ENCODE results near the gene PRKCH. TPM values are rescaled to one million over a fixed set of nuclear protein-coding genes. Genes with fewer than 3 reads are reported as not detected.

PRKCH gene
- total RNA-seq, 1 experiment from 2014 or later: 18.3 TPM

GRCh38 chr14:61288228-61288627, 33.2 kb upstream of the PRKCH start:
- H3K27me3 ChIP-seq (replicated peaks; ENCODE audit: control insufficient read depth, insufficient read depth, low read length): no peaks in the 10 kb centered on the region
- CTCF ChIA-PET: no interaction called here
- no peaks in the 10 kb centered on the region for H3K27me3 Mint-ChIP-seq (ENCODE audit: insufficient read depth, unreplicated experiment)
- H3K36me3 ChIP-seq (ENCODE audit: control insufficient read depth, insufficient read depth, low read length): no peaks in the 10 kb centered on the region
- TF ChIP-seq CTCF (IDR thresholded peaks at IDR 0.05; ENCODE audit: insufficient read depth in 1 of 2, low read depth in 1 of 2, low read length in 1 of 2, severe bottlenecking in 1 of 2, unreplicated experiment in 1 of 2): no peak
- H3K4me1 Mint-ChIP-seq (ENCODE audit: low read depth, unreplicated experiment): peaks cover 6% of the 10 kb centered on the region
- intact Hi-C loops (cut with micrococcal nuclease; ENCODE audit: unreplicated experiment): no loop called here
- no peak overlapping the region for H3K27ac Mint-ChIP-seq (ENCODE audit: unreplicated experiment)
- peaks cover 15% of the 10 kb centered on the region; the same call in 1 of the 2 replicates for H3K4me1 ChIP-seq
- H3K9me3 Mint-ChIP-seq (ENCODE audit: unreplicated experiment): no peaks in the 10 kb centered on the region
- H3K4me3 Mint-ChIP-seq (ENCODE audit: unreplicated experiment): no peak overlapping the region
- POLR2A ChIA-PET: no interaction called here
- H3K4me3 ChIP-seq (ENCODE audit: low read depth, low read length): no peak overlapping the region
- no peak for DNase-seq
- BruUV-seq (replicated peaks): no TSS peak
- no peaks in the 10 kb centered on the region for H3K9me3 ChIP-seq
- H3K36me3 Mint-ChIP-seq (ENCODE audit: insufficient read depth, unreplicated experiment): no peaks in the 10 kb centered on the region

GRCh38 chr14:61288720-61289119, 32.7 kb upstream of the PRKCH start:
- H3K9me3 ChIP-seq: no peaks in the 10 kb centered on the region
- intact Hi-C loops (cut with micrococcal nuclease; ENCODE audit: unreplicated experiment): no loop called here
- no peak overlapping the region for H3K27ac Mint-ChIP-seq (ENCODE audit: unreplicated experiment)
- no peaks in the 10 kb centered on the region for H3K27me3 Mint-ChIP-seq (ENCODE audit: insufficient read depth, unreplicated experiment)
- ChIA-PET CTCF (no interaction called here), POLR2A (no interaction called here)
- H3K36me3 ChIP-seq (ENCODE audit: control insufficient read depth, insufficient read depth, low read length): no peaks in the 10 kb centered on the region
- peaks cover 15% of the 10 kb centered on the region; the same call in 1 of the 2 replicates for H3K4me1 ChIP-seq
- no peaks in the 10 kb centered on the region for H3K27me3 ChIP-seq (replicated peaks; ENCODE audit: control insufficient read depth, insufficient read depth, low read length)
- BruUV-seq (replicated peaks): no TSS peak
- TF ChIP-seq CTCF (IDR thresholded peaks at IDR 0.05; ENCODE audit: insufficient read depth in 1 of 2, low read depth in 1 of 2, low read length in 1 of 2, severe bottlenecking in 1 of 2, unreplicated experiment in 1 of 2): no peak
- no peak overlapping the region for H3K4me3 ChIP-seq (ENCODE audit: low read depth, low read length)
- no peak overlapping the region for H3K4me3 Mint-ChIP-seq (ENCODE audit: unreplicated experiment)
- peaks cover 6% of the 10 kb centered on the region for H3K4me1 Mint-ChIP-seq (ENCODE audit: low read depth, unreplicated experiment)
- H3K9me3 Mint-ChIP-seq (ENCODE audit: unreplicated experiment): no peaks in the 10 kb centered on the region
- H3K36me3 Mint-ChIP-seq (ENCODE audit: insufficient read depth, unreplicated experiment): no peaks in the 10 kb centered on the region
- DNase-seq: no peak

- no peak for DNase-seq
- CTCF ChIA-PET: no interaction called here
Measured at GRCh38 chr14:61290701-61291100, 30.7 kb upstream of the PRKCH start.

More at GRCh38 chr14:61290701-61291100, 30.7 kb upstream of the PRKCH start:
- Mint-ChIP-seq H3K27ac (ENCODE audit: unreplicated experiment) (no peak overlapping the region), H3K4me1 (ENCODE audit: low read depth, unreplicated experiment) (peaks cover 1% of the 10 kb centered on the region), H3K4me3 (ENCODE audit: unreplicated experiment) (no peak overlapping the region), H3K36me3 (ENCODE audit: insufficient read depth, unreplicated experiment) (no peaks in the 10 kb centered on the region), H3K27me3 (ENCODE audit: insufficient read depth, unreplicated experiment) (no peaks in the 10 kb centered on the region), H3K9me3 (ENCODE audit: unreplicated experiment) (no peaks in the 10 kb centered on the region)
- no peaks in the 10 kb centered on the region for H3K27me3 ChIP-seq (replicated peaks; ENCODE audit: control insufficient read depth, insufficient read depth, low read length)
- H3K4me1 ChIP-seq: peaks cover 9% of the 10 kb centered on the region; the same call in 1 of the 2 replicates
- no peak for TF ChIP-seq CTCF (IDR thresholded peaks at IDR 0.05; ENCODE audit: insufficient read depth in 1 of 2, low read depth in 1 of 2, low read length in 1 of 2, severe bottlenecking in 1 of 2, unreplicated experiment in 1 of 2)
- H3K9me3 ChIP-seq: no peaks in the 10 kb centered on the region
- no peak overlapping the region for H3K4me3 ChIP-seq (ENCODE audit: low read depth, low read length)
- BruUV-seq (replicated peaks): no TSS peak
- H3K36me3 ChIP-seq (ENCODE audit: control insufficient read depth, insufficient read depth, low read length): no peaks in the 10 kb centered on the region
- intact Hi-C loops (cut with micrococcal nuclease; ENCODE audit: unreplicated experiment): loop anchor here (10.0 kb wide), 1 partner anchor 444 kb away; no protein-coding TSS in a partner anchor
- POLR2A ChIA-PET: no interaction called here
